Effector memory CD4-positive, alpha-beta T cell (primary cell): ENCODE results near the gene DUSP18.
"Not testable (repeated sequence)": the region's sequence is repeated elsewhere in the genome, so short reads cannot be mapped to it uniquely, and the experiment has no call there.

Experiments
- DNase-seq, 3 donors: peaks; one replicate each; pipeline ENCODE4 v3.0.0-alpha.2; 2020
- H3K27ac ChIP-seq: 2 replicates; pipeline ENCODE4 v1.7.0; 2013; ENCODE audit warnings: mild to moderate bottlenecking, low read length, moderate library complexity; ENCODE audit not compliant: insufficient read depth, poor library complexity, severe bottlenecking
- H3K27me3 ChIP-seq: replicated peaks from 2 replicates; pipeline ENCODE4 v1.7.0; 2013; ENCODE audit warnings: mild to moderate bottlenecking, low read length; ENCODE audit not compliant: insufficient read depth, control insufficient read depth, poor library complexity, severe bottlenecking
- H3K36me3 ChIP-seq: 2 replicates; pipeline ENCODE4 v1.7.0; 2013; ENCODE audit warnings: mild to moderate bottlenecking, low read length, moderate library complexity; ENCODE audit not compliant: control insufficient read depth, insufficient read depth
- H3K4me1 ChIP-seq: 2 replicates; pipeline ENCODE4 v1.7.0; 2013; ENCODE audit warnings: low read length, mild to moderate bottlenecking; ENCODE audit not compliant: control insufficient read depth, insufficient read depth, poor library complexity, severe bottlenecking
- H3K4me3 ChIP-seq: 2 replicates; pipeline ENCODE4 v1.7.0; 2013; ENCODE audit warnings: low read length, low read depth, mild to moderate bottlenecking; ENCODE audit not compliant: insufficient read depth, poor library complexity, severe bottlenecking
- H3K9me3 ChIP-seq: 2 replicates; pipeline ENCODE4 v1.7.0; 2013; ENCODE audit warnings: mild to moderate bottlenecking, low read length, moderate library complexity; ENCODE audit not compliant: control insufficient read depth

The DUSP18 gene

DNA sequence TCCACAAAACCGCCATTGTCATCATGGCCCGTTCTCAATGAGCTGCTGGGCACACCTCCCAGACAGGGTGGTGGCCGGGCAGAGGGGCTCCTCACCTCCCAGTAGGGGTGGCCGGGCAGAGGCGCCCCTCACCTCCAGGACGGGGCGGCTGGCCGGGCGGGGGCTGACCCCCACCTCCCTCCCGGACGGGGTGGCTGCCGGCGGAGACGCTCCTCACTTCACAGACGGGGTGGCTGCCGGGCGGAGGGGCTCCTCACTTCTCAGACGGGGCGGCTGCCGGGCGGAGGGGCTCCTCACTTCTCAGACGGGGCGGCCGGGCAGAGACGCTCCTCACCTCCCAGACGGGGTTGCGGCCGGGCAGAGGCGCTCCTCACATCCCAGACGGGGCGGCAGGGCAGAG is 36.2 kb downstream of the DUSP18 start:
- H3K27me3 ChIP-seq, H3K4me3 ChIP-seq, H3K27ac ChIP-seq, H3K9me3 ChIP-seq, DNase-seq, H3K36me3 ChIP-seq: not testable (repeated sequence)
- H3K4me1 ChIP-seq = peaks cover 13% of the 10 kb centered on the region

DNA sequence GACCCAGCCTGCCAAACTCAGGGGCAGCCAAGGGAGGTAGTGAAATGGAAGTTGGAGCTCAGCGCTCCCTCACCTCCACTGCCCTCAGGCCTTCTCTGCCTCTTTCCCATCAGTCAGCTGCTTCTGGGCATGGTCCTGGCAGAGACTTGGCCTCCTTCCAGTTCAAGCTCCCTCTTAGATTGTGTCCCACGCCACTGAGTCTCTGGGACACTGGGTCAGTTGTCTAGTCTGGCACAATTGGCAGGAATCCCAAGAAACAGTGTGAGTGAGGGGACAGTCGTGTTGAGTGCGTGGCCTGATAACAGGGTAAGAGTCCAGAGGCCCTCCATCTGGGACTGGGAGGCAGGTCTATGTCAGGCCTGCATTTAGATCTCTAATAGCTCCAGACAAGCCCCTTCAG is 39.2 kb downstream of the DUSP18 start:
- Histone ChIP-seq H3K4me1 (no peaks in the 10 kb centered on the region), H3K27me3 (no peaks in the 10 kb centered on the region), H3K9me3 (no peaks in the 10 kb centered on the region), H3K36me3 (no peaks in the 10 kb centered on the region), H3K4me3 (no peak overlapping the region), H3K27ac (no peak overlapping the region)
- DNase-seq = no peak

DNA sequence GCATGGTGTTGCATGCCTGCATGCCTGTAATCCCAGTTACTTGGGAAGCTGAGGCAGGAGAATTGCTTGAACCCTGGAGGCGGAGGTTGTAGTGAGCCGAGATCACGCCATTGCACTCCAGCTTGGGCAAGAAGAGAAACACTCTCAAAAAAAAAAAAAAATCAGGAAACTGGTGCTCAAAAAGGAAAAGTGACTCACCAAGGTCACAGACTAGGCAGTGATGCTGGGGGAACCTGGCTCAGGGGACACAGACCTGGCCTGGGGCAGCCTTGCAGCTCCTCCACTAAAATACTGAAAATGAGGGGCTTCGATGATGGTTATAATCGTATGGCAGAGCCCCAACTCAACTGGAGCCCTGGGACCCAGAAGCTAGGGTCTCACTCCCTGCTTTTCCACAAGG is 40.2 kb downstream of the DUSP18 start:
- no peak for DNase-seq
- Histone ChIP-seq H3K9me3 (no peaks in the 10 kb centered on the region), H3K27me3 (no peaks in the 10 kb centered on the region), H3K4me3 (no peak overlapping the region), H3K4me1 (no peaks in the 10 kb centered on the region), H3K36me3 (no peaks in the 10 kb centered on the region), H3K27ac (no peak overlapping the region)

DNA sequence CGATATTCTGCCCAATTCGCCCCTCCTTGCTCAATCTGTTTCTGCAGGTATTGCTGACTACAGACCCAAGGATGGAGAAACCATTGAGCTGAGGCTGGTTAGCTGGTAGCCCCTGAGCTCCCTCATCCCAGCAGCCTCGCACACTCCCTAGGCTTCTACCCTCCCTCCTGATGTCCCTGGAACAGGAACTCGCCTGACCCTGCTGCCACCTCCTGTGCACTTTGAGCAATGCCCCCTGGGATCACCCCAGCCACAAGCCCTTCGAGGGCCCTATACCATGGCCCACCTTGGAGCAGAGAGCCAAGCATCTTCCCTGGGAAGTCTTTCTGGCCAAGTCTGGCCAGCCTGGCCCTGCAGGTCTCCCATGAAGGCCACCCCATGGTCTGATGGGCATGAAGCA is 41.3 kb downstream of the DUSP18 start:
- no peaks in the 10 kb centered on the region for H3K36me3 ChIP-seq
- no peaks in the 10 kb centered on the region for H3K9me3 ChIP-seq
- H3K27me3 ChIP-seq = no peaks in the 10 kb centered on the region
- no peak for DNase-seq
- H3K4me3 ChIP-seq = no peak overlapping the region
- H3K27ac ChIP-seq = no peak overlapping the region
- H3K4me1 ChIP-seq = no peaks in the 10 kb centered on the region

DNA sequence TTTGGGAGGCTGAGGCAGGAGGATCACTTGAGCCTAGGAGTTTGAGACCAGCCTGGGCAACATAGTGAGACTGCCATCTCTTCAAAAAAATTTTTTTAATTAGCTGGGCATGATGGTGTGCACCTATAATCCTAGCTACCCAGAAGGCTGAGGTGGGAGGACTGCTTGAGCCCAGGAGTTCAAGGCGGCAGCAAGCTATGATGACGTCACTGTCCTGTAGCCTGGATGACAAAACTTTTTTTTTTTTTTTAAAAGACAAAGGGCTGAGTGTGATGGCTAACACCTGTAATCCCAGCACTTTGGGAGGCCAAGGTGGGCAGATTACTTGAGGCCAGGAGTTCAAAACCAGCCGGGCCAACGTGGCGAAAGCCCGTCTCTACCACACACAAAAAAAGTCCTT is 47.8 kb downstream of the DUSP18 start:
- not testable (repeated sequence) for DNase-seq, H3K4me1 ChIP-seq, H3K4me3 ChIP-seq, H3K36me3 ChIP-seq, H3K27me3 ChIP-seq, H3K27ac ChIP-seq, H3K9me3 ChIP-seq

DNA sequence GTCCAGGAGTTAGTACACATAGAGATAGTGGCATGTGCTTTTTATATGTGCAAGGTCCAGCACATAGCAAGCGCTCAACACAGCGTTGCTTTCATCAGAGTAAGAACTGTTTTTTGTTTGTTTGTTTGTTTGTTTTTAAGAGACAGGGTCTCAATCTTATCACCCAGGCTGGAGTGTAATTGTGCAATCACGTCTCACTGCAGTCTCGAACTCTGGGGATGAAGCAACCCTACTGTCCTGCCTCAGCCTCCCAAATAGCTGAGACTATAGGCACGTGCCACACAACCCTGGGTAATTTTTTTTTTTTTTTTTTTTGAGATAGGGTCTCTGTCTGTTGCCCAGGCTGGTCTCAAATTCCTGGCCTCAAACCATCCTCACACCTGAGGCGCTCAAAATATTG is 49.9 kb downstream of the DUSP18 start:
- no peaks in the 10 kb centered on the region for H3K27me3 ChIP-seq
- no peaks in the 10 kb centered on the region for H3K4me1 ChIP-seq
- no peaks in the 10 kb centered on the region for H3K36me3 ChIP-seq
- H3K4me3 ChIP-seq = no peak overlapping the region
- no peak overlapping the region for H3K27ac ChIP-seq
- H3K9me3 ChIP-seq = no peaks in the 10 kb centered on the region
- no peak for DNase-seq

DNA sequence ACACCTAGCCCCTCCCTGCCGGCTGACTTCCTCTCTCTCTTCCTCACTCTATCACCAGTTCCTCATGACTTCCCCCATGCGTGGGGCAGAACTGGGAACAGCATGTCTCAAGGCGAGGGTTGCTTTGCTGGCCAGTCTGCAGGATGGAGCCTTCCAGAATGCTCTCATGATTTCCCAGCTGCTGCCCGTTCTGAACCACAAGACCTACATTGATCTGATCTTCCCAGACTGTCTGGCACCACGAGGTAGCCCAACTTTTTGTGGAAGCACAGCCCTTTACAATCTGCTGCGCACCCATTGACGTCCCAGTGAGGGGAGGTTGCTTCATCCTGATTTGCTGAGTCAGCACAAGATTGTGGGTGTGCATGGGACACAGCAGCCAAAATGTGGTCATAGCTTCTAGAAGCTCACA is 52.1 kb downstream of the DUSP18 start:
- no peak overlapping the region for H3K27ac ChIP-seq
- H3K27me3 ChIP-seq = no peaks in the 10 kb centered on the region
- no peak overlapping the region for H3K4me3 ChIP-seq
- no peak for DNase-seq
- no peaks in the 10 kb centered on the region for H3K36me3 ChIP-seq
- H3K4me1 ChIP-seq = no peaks in the 10 kb centered on the region
- H3K9me3 ChIP-seq = no peaks in the 10 kb centered on the region

DNA sequence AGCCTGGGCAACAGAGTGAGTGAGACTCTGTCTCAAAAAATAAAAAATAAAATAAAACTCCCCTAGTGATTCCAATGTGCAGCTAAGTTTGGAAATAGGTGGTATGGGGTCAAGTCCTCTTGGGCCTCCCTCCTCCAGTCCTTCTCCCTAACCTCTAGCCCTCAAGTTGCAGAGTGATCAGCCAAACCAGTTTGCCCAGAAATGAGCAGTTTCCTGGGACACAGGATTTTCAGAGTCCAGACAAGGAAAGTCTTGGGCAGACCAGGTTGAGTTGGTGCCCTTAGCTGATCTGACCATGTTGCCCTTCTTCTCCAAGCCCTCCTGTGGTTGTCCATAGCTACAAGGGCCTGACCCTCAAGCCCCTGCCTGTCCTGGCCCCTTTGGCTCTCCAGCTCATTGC is 52.8 kb downstream of the DUSP18 start:
- H3K36me3 ChIP-seq = no peaks in the 10 kb centered on the region
- H3K4me3 ChIP-seq = no peak overlapping the region
- no peaks in the 10 kb centered on the region for H3K9me3 ChIP-seq

DNA sequence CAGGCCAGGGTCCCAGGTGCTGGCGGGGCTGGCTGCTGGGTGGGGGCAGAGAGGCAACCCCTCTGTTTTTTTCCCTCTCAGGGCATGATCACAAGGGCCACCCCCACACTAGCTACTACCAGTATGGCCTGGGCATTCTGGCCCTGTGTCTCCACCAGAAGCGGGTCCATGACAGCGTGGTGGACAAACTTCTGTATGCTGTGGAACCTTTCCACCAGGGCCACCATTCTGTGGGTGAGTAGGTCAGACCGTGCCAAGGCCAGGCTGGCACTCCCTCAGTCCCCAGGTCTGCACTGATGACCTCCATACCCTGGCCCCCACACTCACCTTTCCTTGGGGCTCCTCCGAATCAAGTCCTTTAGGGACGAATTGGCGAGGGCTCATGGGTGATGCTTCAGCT is 53.4 kb downstream of the DUSP18 start:
- Histone ChIP-seq H3K27me3 (no peaks in the 10 kb centered on the region), H3K4me1 (no peaks in the 10 kb centered on the region), H3K4me3 (no peak overlapping the region), H3K36me3 (no peaks in the 10 kb centered on the region), H3K9me3 (no peaks in the 10 kb centered on the region), H3K27ac (no peak overlapping the region)
- no peak for DNase-seq

More for the DNA sequence above, 52.8 kb downstream of the DUSP18 start:
- DNase-seq = no peak
- Histone ChIP-seq H3K4me1 (no peaks in the 10 kb centered on the region), H3K27me3 (no peaks in the 10 kb centered on the region), H3K27ac (no peak overlapping the region)

DNA sequence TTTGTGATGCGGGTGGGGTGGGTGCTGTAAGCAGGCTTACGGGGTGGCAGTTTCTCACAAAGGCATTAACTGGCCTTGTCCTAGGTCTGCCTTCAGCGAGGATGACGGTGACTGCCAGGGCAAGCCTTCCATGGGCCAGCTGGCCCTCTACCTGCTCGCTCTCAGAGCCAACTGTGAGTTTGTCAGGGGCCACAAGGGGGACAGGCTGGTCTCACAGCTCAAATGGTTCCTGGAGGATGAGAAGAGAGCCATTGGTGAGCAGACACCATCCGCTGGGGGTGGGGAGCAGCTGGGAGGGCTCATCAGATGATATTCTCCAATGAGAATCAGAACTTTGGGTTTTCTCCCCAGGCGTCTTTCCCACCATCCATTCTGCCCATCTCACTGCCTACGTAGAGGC is 54.9 kb downstream of the DUSP18 start:
- H3K4me1 ChIP-seq = no peaks in the 10 kb centered on the region
- no peak for DNase-seq
- no peaks in the 10 kb centered on the region for H3K36me3 ChIP-seq
- H3K27me3 ChIP-seq = no peaks in the 10 kb centered on the region
- H3K9me3 ChIP-seq = no peaks in the 10 kb centered on the region
- no peak overlapping the region for H3K4me3 ChIP-seq
- H3K27ac ChIP-seq = no peak overlapping the region
